HCT116 (cell line): ENCODE measurements around the gene SBK2. TPM values are rescaled to one million over a fixed set of nuclear protein-coding genes. Genes with fewer than 3 reads are reported as not detected.

ENCODE experiments used
- ATAC-seq: fragments of 200-7000 bp; cut with Tn5 transposase; 2 replicates; pipeline ENCODE4 v1.9.1; 2020; ENCODE audit warnings: mild to moderate bottlenecking, moderate library complexity
- BruUV-seq: library from RNA; stranded (reverse); fragments of 400-500 nt; replicated peaks from 2 replicates; lab custom pipeline; 2021; lab: Mats Ljungman, UMichigan
- CTCF ChIA-PET: fragments of 300-600 bp; sonication (Branson Sonifier 250); formaldehyde crosslinking; loops from one replicate; lab custom pipeline; 2021; ENCODE audit warnings: antibody characterized with exemption; lab: Charles Lee
- POLR2A ChIA-PET: fragments of 300-600, 350-600 bp; sonication (Branson Sonifier 250); formaldehyde crosslinking; loops from one replicate; lab custom pipeline; 2021; ENCODE audit warnings: antibody characterized with exemption; lab: Charles Lee
- RAD21 ChIA-PET, 2 experiments: fragments of 300-600 bp; sonication (Branson Sonifier 250); formaldehyde crosslinking; loops; one replicate each; lab custom pipeline; 2023; ENCODE audit warnings: low total read pairs in 2 of 2; ENCODE audit not compliant: uncharacterized antibody in 2 of 2, unreplicated experiment in 2 of 2, low non-redundant PET in 1 of 2; lab: Charles Lee
- DNase-seq: peaks from one replicate; pipeline ENCODE4 v3.0.0-alpha.2; 2010; ENCODE audit warnings: low read depth, low spot score
- H2AFZ ChIP-seq: fragments of 200-600 bp; shearing (Covaris generic), sonication (generic); 2 replicates; pipeline ENCODE4 v1.6.1; 2017; ENCODE audit warnings: low read depth, mixed run types, mixed read lengths, antibody characterized with exemption, low read length; ENCODE audit not compliant: poor library complexity, severe bottlenecking
- H3K27ac ChIP-seq: 2 replicates; pipeline ENCODE4 v1.5.1; 2012; ENCODE audit warnings: low read depth, low read length
- H3K27me3 ChIP-seq: fragments of 200-600 bp; sonication (generic); 2 replicates; pipeline ENCODE4 v1.6.1; 2016; ENCODE audit warnings: mixed run types, low read length, mixed read lengths; ENCODE audit not compliant: insufficient read depth
- H3K36me3 ChIP-seq, 2 experiments: fragments of 200-500 bp in 1 of 2; fragments of 200-600 bp in 1 of 2; sonication (Bioruptor generic) in 1 of 2; sonication (generic) in 1 of 2; 2 replicates each; pipeline versions ENCODE4 v1.5.1 to v1.6.1; 2014 to 2016; ENCODE audit warnings: low read length in 2 of 2, inconsistent platforms in 1 of 2, mixed read lengths in 1 of 2, mixed run types in 1 of 2; ENCODE audit not compliant: insufficient read depth in 2 of 2, control insufficient read depth in 1 of 2
- H3K4me1 ChIP-seq, 2 experiments: fragments of 200-600 bp in 1 of 2; sonication (generic) in 1 of 2; 2 replicates each; pipeline versions ENCODE4 v1.5.1 to v1.6.1; 2012 to 2017; ENCODE audit warnings: low read length in 2 of 2, inconsistent platforms in 1 of 2, mild to moderate bottlenecking in 1 of 2, mixed read lengths in 1 of 2, mixed run types in 1 of 2, moderate library complexity in 1 of 2; ENCODE audit not compliant: insufficient read depth in 2 of 2, control insufficient read depth in 1 of 2
- H3K4me2 ChIP-seq: fragments of 200-600 bp; sonication (generic); 2 replicates; pipeline ENCODE4 v1.6.1; 2017; ENCODE audit warnings: mixed run types, low read length, mixed read lengths
- H3K4me3 ChIP-seq, 2 experiments: fragments of 200-600 bp in 1 of 2; sonication (generic) in 1 of 2; replicated peaks in 1 of 2; 2 replicates each; pipeline ENCODE4 v1.5.1; 2011 to 2016; ENCODE audit warnings: low read length in 2 of 2, control low read depth in 1 of 2, low read depth in 1 of 2, mild to moderate bottlenecking in 1 of 2, mixed read lengths in 1 of 2, mixed run types in 1 of 2
- H3K79me2 ChIP-seq: fragments of 200-600 bp; sonication (generic); 2 replicates; pipeline ENCODE4 v1.6.1; 2017; ENCODE audit warnings: mild to moderate bottlenecking, mixed run types, low read length, moderate library complexity, mixed read lengths; ENCODE audit not compliant: insufficient read depth
- H3K9ac ChIP-seq: fragments of 200-600 bp; sonication (generic); 2 replicates; pipeline ENCODE4 v1.6.1; 2016; ENCODE audit warnings: low read length, mixed read lengths
- H3K9me2 ChIP-seq: fragments of 200-600 bp; sonication (generic), shearing (Covaris generic); 2 replicates; pipeline ENCODE4 v1.6.1; 2017; ENCODE audit warnings: mixed run types, mild to moderate bottlenecking, moderate library complexity; ENCODE audit not compliant: insufficient read depth
- H3K9me3 ChIP-seq, 2 experiments: fragments of 200-500 bp in 1 of 2; fragments of 200-600 bp in 1 of 2; sonication (Bioruptor generic) in 1 of 2; sonication (generic) in 1 of 2; 2 replicates each; pipeline ENCODE4 v1.6.1; 2014 to 2017; ENCODE audit warnings: low read length in 2 of 2, mixed read lengths in 2 of 2, inconsistent platforms in 1 of 2, low read depth in 1 of 2, mild to moderate bottlenecking in 1 of 2, mixed run types in 1 of 2, moderate library complexity in 1 of 2; ENCODE audit not compliant: control insufficient read depth in 1 of 2, insufficient read depth in 1 of 2
- H4K20me1 ChIP-seq: fragments of 200-600 bp; sonication (generic), shearing (Covaris generic); 2 replicates; pipeline ENCODE4 v1.6.1; 2017; ENCODE audit warnings: mixed run types, mild to moderate bottlenecking, moderate library complexity; ENCODE audit not compliant: insufficient read depth
- CBX3 ChIP-seq: IDR thresholded peaks from 2 replicates; pipeline ENCODE4 v1.6.1; 2012; ENCODE audit warnings: low read depth
- ELF1 ChIP-seq: IDR thresholded peaks from 2 replicates; pipeline ENCODE4 v1.6.1; 2012; ENCODE audit warnings: low read depth, borderline replicate concordance
- EZH2 ChIP-seq: fragments of 200-600 bp; sonication (generic); IDR thresholded peaks from 2 replicates; pipeline ENCODE4 v1.6.1; 2017; ENCODE audit warnings: antibody characterized with exemption, mixed run types
- EZH2phosphoT487 ChIP-seq: fragments of 200-600 bp; IDR thresholded peaks from 2 replicates; pipeline ENCODE4 v1.6.1; 2018; ENCODE audit warnings: antibody characterized with exemption, borderline replicate concordance
- FOSL1 ChIP-seq: IDR thresholded peaks from 2 replicates; pipeline ENCODE4 v1.6.1; 2012; ENCODE audit warnings: low read depth
- JUND ChIP-seq: IDR thresholded peaks from 2 replicates; pipeline ENCODE4 v1.6.1; 2012
- POLR2A ChIP-seq: IDR thresholded peaks from 2 replicates; pipeline ENCODE4 v1.7.0; 2011; ENCODE audit warnings: borderline replicate concordance; ENCODE audit not compliant: insufficient read depth, insufficient read length; ENCODE audit errors: extremely low read depth
- POLR2AphosphoS5 ChIP-seq: IDR thresholded peaks from 2 replicates; pipeline ENCODE4 v1.6.1; 2011; ENCODE audit warnings: mild to moderate bottlenecking, low read depth, low read length, moderate library complexity
- RAD21 ChIP-seq: IDR thresholded peaks from 2 replicates; pipeline ENCODE4 v1.6.1; 2012; ENCODE audit warnings: low read depth, mild to moderate bottlenecking
- SIN3A ChIP-seq: IDR thresholded peaks from 2 replicates; pipeline ENCODE4 v1.6.1; 2012; ENCODE audit warnings: low read depth
- SP1 ChIP-seq: IDR thresholded peaks from 2 replicates; pipeline ENCODE4 v1.6.1; 2012; ENCODE audit warnings: low read depth
- SRF ChIP-seq: IDR thresholded peaks from 2 replicates; pipeline ENCODE4 v1.6.1; 2012; ENCODE audit warnings: low read depth
- TCF7L2 ChIP-seq: IDR thresholded peaks from 2 replicates; pipeline ENCODE4 v1.7.0; 2011; ENCODE audit warnings: borderline replicate concordance, inconsistent platforms; ENCODE audit not compliant: insufficient read depth, insufficient read length; ENCODE audit errors: extremely low read depth
- YY1 ChIP-seq: IDR thresholded peaks from 2 replicates; pipeline ENCODE4 v1.6.1; 2011; ENCODE audit warnings: low read length, low read depth, moderate library complexity, mild to moderate bottlenecking; ENCODE audit not compliant: insufficient replicate concordance; ENCODE audit errors: extremely low read depth
- ZFX ChIP-seq: fragments of 450-650 bp; IDR thresholded peaks from 2 replicates; pipeline ENCODE4 v1.6.1; 2017
- ZNF274 ChIP-seq: fragments of 200-500 bp; sonication (Bioruptor generic); IDR thresholded peaks from 2 replicates; pipeline ENCODE4 v1.6.1; 2014; ENCODE audit warnings: mild to moderate bottlenecking, low read depth, low read length, inconsistent platforms
- intact Hi-C: fragments of 100-400 bp; cut with micrococcal nuclease; formaldehyde crosslinking; loops from 2 replicates; pipeline ENCODE4 v1.10.0; 2022
- total RNA-seq: library from RNA; stranded (reverse); gene quantifications from one replicate; pipeline ENCODE4 v1.2.1, GENCODE V29; 2021; ENCODE audit not compliant: unreplicated experiment
- TF ChIP-seq, protein P1 (sequence below): IDR thresholded peaks from 2 replicates; pipeline ENCODE4 v1.6.1; 2012
- TF ChIP-seq, protein P2 (sequence below), 3 experiments: fragments of 200-600 bp in 1 of 3; sonication (generic) in 1 of 3; IDR thresholded peaks in 2 of 3; conservative IDR thresholded peaks in 1 of 3; 2 replicates each; pipeline ENCODE4 v1.5.1; 2012 to 2017; ENCODE audit warnings: low read depth in 2 of 3, low read length in 2 of 3, antibody characterized with exemption in 1 of 3, borderline replicate concordance in 1 of 3, control low read depth in 1 of 3, mild to moderate bottlenecking in 1 of 3, mixed read lengths in 1 of 3, mixed run types in 1 of 3, moderate library complexity in 1 of 3; ENCODE audit not compliant: insufficient read depth in 1 of 3
- TF ChIP-seq, protein P3 (sequence below): IDR thresholded peaks from 2 replicates; pipeline ENCODE4 v1.6.1; 2011; ENCODE audit warnings: mild to moderate bottlenecking, low read length, moderate library complexity; ENCODE audit not compliant: insufficient replicate concordance; ENCODE audit errors: extremely low read depth

The SBK2 gene
- total RNA-seq, 1 experiment from 2014 or later = 0.30 TPM

DNA sequence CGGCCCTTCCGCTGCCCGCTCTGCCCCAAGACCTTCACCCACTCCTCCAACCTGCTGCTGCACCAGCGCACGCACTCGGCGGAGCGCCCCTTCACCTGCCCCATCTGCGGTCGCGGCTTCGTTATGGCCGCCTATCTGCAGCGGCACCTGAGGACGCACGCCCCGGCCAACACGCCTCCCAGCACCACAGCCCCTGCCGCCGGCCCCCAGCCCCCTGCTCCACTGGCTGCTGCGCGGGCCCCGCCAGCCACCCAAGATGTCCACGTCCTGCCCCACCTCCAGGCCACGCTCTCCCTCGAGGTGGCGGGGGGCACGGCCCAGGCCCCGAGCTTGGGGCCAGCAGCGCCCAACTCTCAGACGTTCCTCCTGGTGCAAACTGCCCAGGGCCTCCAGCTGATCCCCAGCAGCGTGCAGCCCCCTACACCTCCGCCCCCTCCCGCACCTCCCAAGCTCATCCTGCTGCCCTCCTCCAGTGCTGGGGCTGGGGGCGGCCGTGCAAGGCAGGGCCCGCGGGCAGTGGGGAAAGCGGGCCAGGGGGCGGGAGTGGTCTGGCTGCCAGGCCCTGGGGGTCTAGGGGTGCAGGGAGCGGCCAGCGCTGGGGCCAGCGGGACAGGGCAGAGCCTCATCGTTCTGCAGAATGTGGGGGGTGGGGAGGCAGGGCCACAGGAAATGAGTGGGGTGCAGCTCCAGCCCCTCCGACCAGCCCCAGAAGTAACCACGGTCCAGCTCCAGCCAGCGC, 53.8 kb downstream of the SBK2 start:
- Histone ChIP-seq H3K9me3 (no peaks in the 10 kb centered on the region), H4K20me1 (no peaks in the 10 kb centered on the region), H3K4me3 (no peak overlapping the region), H2AFZ (no peak overlapping the region), H3K36me3 (no peaks in the 10 kb centered on the region), H3K9ac (no peak overlapping the region), H3K79me2 (peaks cover 19% of the 10 kb centered on the region), H3K27me3 (no peaks in the 10 kb centered on the region), H3K4me2 (no peak overlapping the region), H3K4me1 (peaks cover 13 to 37% of the 10 kb centered on the region in 2 experiments), H3K9me2 (no peaks in the 10 kb centered on the region), H3K27ac (no peak overlapping the region)
- no peak for ATAC-seq
- TF ChIP-seq JUND (no peak), RAD21 (no peak), ZNF274 (no peak), EZH2phosphoT487 (no peak), YY1 (no peak), SIN3A (no peak), SRF (no peak), POLR2AphosphoS5 (no peak), EZH2 (no peak), CBX3 (no peak), SP1 (no peak), TCF7L2 (no peak), ZFX (no peak), FOSL1 (no peak), POLR2A (no peak), ELF1 (no peak)
- TF ChIP-seq, protein P1, sequence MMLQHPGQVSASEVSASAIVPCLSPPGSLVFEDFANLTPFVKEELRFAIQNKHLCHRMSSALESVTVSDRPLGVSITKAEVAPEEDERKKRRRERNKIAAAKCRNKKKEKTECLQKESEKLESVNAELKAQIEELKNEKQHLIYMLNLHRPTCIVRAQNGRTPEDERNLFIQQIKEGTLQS = no peak
- TF ChIP-seq, protein P2, sequence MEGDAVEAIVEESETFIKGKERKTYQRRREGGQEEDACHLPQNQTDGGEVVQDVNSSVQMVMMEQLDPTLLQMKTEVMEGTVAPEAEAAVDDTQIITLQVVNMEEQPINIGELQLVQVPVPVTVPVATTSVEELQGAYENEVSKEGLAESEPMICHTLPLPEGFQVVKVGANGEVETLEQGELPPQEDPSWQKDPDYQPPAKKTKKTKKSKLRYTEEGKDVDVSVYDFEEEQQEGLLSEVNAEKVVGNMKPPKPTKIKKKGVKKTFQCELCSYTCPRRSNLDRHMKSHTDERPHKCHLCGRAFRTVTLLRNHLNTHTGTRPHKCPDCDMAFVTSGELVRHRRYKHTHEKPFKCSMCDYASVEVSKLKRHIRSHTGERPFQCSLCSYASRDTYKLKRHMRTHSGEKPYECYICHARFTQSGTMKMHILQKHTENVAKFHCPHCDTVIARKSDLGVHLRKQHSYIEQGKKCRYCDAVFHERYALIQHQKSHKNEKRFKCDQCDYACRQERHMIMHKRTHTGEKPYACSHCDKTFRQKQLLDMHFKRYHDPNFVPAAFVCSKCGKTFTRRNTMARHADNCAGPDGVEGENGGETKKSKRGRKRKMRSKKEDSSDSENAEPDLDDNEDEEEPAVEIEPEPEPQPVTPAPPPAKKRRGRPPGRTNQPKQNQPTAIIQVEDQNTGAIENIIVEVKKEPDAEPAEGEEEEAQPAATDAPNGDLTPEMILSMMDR (IDR thresholded peaks at IDR 0.05 in 2 of 3, conservative IDR thresholded peaks at IDR 0.05 in 1 of 3; ENCODE audit: borderline replicate concordance in 1 of 3, insufficient read depth in 1 of 3, low read depth in 2 of 3, low read length in 2 of 3) = no peak
- TF ChIP-seq, protein P3, sequence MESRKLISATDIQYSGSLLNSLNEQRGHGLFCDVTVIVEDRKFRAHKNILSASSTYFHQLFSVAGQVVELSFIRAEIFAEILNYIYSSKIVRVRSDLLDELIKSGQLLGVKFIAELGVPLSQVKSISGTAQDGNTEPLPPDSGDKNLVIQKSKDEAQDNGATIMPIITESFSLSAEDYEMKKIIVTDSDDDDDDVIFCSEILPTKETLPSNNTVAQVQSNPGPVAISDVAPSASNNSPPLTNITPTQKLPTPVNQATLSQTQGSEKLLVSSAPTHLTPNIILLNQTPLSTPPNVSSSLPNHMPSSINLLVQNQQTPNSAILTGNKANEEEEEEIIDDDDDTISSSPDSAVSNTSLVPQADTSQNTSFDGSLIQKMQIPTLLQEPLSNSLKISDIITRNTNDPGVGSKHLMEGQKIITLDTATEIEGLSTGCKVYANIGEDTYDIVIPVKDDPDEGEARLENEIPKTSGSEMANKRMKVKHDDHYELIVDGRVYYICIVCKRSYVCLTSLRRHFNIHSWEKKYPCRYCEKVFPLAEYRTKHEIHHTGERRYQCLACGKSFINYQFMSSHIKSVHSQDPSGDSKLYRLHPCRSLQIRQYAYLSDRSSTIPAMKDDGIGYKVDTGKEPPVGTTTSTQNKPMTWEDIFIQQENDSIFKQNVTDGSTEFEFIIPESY = no peak
- BruUV-seq = no TSS peak
- no peak for DNase-seq
- ChIA-PET RAD21 (no interaction called here), CTCF (no interaction called here), POLR2A (no interaction called here)
- intact Hi-C loops = no loop called here
